ENCODE measurements around the gene JUNB.

Gene JUNB

DNA sequence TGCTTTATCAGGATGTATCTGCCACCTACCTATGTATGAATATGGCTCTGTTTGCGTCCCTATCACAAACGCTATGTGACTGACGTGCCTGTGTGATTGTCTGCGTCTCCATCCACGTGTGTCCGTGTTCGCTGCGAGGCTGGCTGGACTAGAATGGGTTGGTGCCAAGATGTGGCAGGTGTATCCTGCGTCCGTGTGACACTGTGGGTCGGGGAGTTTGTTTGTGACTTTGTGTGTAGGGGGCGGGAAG is 9.2 kb upstream of the JUNB start:
- no peaks in the 10 kb centered on the region for H3K36me3 Mint-ChIP-seq
- H3K27ac Mint-ChIP-seq, result no peak overlapping the region
- no peaks in the 10 kb centered on the region for H3K9me3 Mint-ChIP-seq
- no peak for ATAC-seq (replicated peaks)
- H3K4me3 Mint-ChIP-seq, result peak overlapping the region; percentile 85 to 86
- no peaks in the 10 kb centered on the region for H3K27me3 Mint-ChIP-seq
- no peak for DNase-seq
- peaks cover 32 to 40% of the 10 kb centered on the region in 2 donors for H3K4me1 Mint-ChIP-seq

DNA sequence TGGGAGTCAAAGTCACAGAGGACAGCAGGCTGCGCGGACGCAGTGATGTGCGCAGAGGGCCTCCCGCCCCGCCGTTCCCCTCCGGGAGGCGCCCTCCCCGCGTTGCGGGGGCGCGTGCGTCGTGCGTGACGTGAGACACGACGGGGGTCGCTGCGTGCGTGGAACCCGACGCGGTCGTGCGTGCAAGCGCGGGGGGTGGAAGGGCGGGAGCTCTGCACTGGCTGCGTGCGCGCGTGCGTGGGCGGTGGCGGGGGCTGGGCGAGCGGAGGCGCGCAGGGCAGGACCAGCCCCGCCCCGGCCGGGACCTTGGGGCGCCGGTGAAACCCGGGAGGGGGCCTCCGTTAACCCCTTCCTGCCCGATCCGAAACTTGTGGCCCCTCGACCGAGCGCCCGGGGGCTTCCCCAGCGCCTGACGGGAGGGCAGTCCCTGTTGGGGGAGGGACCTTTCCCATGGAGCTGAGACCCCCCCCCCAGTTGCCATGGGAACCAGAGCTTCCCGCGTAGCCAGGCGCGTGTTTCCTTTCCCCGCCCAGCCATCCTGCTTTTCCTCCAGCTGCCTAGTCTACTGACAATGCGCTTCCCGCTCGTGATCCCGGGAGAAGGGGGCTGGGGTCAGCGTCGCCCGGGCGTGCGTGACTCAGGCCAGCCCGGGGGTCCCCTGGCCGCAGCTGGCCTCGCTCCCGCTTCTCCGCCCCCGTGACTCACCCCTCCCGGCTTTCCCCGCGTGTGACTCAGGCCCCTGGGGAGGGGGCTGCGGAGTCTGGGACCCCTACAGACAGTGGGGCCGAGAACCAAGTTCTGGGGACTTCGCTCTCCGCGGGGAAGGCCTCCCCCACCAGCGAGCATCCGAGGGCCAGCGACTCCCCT is 8.6 kb upstream of the JUNB start:
- DNase-seq, result peak; percentile 87
- Mint-ChIP-seq H3K9me3 (no peaks in the 10 kb centered on the region), H3K4me3 (peak overlapping the region; percentile 85 to 86), H3K27me3 (no peaks in the 10 kb centered on the region), H3K4me1 (peaks cover 29 to 34% of the 10 kb centered on the region in 2 donors), H3K27ac (no peak overlapping the region), H3K36me3 (no peaks in the 10 kb centered on the region)
- peak; percentile 59 to 64 for ATAC-seq (replicated peaks)

DNA sequence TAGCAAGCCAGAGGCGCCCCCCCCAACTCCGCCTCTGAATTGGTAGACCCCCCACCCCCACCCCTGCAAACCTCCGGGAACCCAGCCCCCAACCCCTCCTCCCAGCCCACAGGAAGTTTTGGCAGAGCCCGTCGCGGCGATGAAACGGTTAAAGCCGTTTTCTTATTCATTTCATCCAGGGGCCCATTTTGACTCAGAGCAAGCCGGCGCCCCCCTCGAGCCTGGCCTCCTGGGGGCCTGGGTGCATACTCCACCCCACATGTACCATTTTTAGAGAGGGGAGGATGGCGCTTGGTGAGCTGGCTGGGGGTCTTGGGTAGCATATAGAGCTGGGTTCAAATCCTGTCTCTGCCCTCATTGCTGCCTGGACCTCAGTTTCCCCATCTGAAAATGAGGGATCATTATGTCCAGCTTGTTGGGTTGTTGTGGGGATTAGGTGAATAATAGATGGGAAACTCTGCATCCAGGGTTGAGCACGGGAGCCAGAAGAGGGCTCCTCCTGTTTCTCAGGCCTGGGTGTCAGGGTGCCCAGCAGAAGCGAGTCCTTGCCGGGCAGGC is 7.9 kb upstream of the JUNB start:
- Mint-ChIP-seq H3K9me3 (no peaks in the 10 kb centered on the region), H3K27ac (no peak overlapping the region), H3K36me3 (no peaks in the 10 kb centered on the region), H3K27me3 (no peaks in the 10 kb centered on the region), H3K4me3 (peak overlapping the region; percentile 85 to 86), H3K4me1 (peaks cover 27 to 32% of the 10 kb centered on the region in 2 donors)
- ATAC-seq (replicated peaks) (peak in 1 of 2 donors; percentile 8), DNase-seq (no peak)

GRCh38 chr19:12783849-12784393 is 7.4 kb upstream of the JUNB start:
- peaks cover 28 to 32% of the 10 kb centered on the region in 2 donors for H3K4me1 Mint-ChIP-seq

DNA sequence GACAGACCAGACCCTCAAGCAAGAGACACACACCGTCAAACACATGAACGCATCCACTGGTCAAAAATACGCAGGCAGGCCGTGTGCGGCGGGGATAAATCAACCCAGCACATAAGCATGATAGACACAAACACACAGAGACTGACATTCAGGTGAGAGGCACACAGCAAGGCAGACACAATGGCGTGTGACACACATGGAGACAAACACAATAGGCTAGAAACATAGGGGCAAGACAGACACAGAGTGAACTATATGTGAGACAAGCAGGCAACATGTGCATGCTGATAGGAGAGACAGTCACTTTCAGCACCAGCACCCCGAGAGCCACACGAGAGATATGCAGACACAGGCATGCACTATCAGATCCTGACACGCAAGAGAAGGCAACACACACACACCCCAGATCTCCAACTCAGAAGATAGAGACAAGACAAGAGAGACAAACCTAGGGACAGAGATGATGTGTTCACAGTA is 6.9 kb upstream of the JUNB start:
- no peak for ATAC-seq (replicated peaks)
- H3K27me3 Mint-ChIP-seq, result no peaks in the 10 kb centered on the region
- no peak overlapping the region for H3K27ac Mint-ChIP-seq
- peaks cover 28 to 31% of the 10 kb centered on the region in 2 donors for H3K4me1 Mint-ChIP-seq
- no peaks in the 10 kb centered on the region for H3K9me3 Mint-ChIP-seq
- DNase-seq, result no peak
- no peaks in the 10 kb centered on the region for H3K36me3 Mint-ChIP-seq
- no peak overlapping the region for H3K4me3 Mint-ChIP-seq

More at GRCh38 chr19:12783849-12784393, 7.4 kb upstream of the JUNB start:
- H3K27me3 Mint-ChIP-seq, result no peaks in the 10 kb centered on the region
- H3K4me3 Mint-ChIP-seq, result peak overlapping the region; percentile 43 to 47
- no peak overlapping the region for H3K27ac Mint-ChIP-seq
- H3K36me3 Mint-ChIP-seq, result no peaks in the 10 kb centered on the region
- DNase-seq, result no peak
- no peaks in the 10 kb centered on the region for H3K9me3 Mint-ChIP-seq
- ATAC-seq (replicated peaks), result no peak

DNA sequence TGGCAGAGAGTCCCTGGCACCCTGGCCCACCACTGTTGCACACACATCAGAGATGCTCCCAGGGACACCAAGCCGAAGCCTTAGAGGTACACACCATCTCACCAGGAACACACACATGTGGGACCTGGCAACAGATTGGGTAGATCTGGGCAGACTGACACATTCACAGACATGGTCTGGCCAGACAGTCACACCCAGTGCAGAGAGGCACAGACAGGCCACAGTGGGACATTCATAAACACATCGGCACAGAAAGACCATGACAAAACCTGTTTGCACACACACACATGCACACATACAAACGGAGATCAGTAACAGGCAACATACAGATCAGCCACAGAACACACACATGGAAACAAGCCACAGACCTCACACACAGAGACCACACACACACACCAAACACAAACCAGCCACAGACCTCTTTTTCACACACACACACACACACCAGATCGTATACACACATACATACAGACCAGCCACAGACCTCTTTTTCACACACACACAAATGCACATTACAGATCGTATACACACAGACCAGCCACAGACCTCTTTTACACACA is 6.3 kb upstream of the JUNB start:
- no peak overlapping the region for H3K27ac Mint-ChIP-seq
- H3K27me3 Mint-ChIP-seq, result no peaks in the 10 kb centered on the region
- no peak for ATAC-seq (replicated peaks)
- no peaks in the 10 kb centered on the region for H3K9me3 Mint-ChIP-seq
- H3K36me3 Mint-ChIP-seq, result no peaks in the 10 kb centered on the region
- peaks cover 26 to 27% of the 10 kb centered on the region in 2 donors for H3K4me1 Mint-ChIP-seq
- no peak overlapping the region for H3K4me3 Mint-ChIP-seq
- DNase-seq, result no peak

GRCh38 chr19:12785431-12786031 is 5.8 kb upstream of the JUNB start:
- H3K9me3 Mint-ChIP-seq, result no peaks in the 10 kb centered on the region
- peaks cover 28 to 30% of the 10 kb centered on the region in 2 donors for H3K4me1 Mint-ChIP-seq
- H3K36me3 Mint-ChIP-seq, result no peaks in the 10 kb centered on the region
- no peak for DNase-seq
- H3K27ac Mint-ChIP-seq, result no peak overlapping the region
- H3K27me3 Mint-ChIP-seq, result no peaks in the 10 kb centered on the region
- no peak overlapping the region for H3K4me3 Mint-ChIP-seq
- no peak for ATAC-seq (replicated peaks)

DNA sequence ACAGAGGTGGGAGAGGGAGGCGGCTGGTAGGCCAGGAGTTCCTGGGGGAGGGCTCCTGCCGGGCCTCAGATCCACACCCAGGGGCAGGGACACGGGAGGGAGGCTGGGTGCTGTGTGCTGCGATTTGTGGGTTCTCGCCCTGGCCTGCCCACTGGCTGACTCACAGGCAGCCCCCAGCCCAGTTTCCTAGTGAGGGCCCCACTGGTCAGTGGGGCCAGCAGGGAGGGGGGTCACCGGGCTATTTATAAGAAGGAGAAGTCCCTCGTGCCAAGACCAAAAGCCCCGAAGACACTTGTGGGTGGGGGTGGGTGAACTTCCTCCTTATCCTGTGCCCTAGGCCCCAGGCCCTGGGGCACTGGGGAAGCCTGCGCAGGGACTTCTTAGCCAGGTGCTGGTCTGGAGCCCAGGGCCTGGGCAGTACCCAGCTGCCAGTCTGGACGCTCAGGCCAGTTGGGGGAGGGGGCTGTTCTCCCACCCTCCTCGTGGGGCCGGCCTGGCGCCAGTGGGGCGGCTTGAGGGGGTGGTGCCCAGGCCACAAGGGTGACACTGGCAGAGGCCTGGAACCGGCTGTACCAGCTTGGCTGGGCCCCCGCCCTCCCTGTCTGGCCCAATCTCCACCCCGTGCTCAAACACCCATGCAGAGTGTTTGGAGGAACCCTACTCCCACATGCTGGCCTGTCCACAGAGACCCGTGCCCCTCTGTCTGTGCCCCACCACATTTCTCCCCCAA is 5.0 kb upstream of the JUNB start:
- Mint-ChIP-seq H3K36me3 (peaks cover 2% of the 10 kb centered on the region in 2 donors), H3K9me3 (no peaks in the 10 kb centered on the region), H3K27me3 (no peaks in the 10 kb centered on the region), H3K27ac (no peak overlapping the region), H3K4me3 (peak overlapping the region in 1 of 2 donors; percentile 50), H3K4me1 (peaks cover 36 to 38% of the 10 kb centered on the region in 2 donors)
- ATAC-seq (replicated peaks), result no peak
- no peak for DNase-seq

- Mint-ChIP-seq H3K4me1 (peaks cover 33 to 38% of the 10 kb centered on the region in 2 donors), H3K4me3 (no peak overlapping the region), H3K27ac (peak overlapping the region; percentile 85), H3K36me3 (peaks cover 6 to 7% of the 10 kb centered on the region in 2 donors), H3K27me3 (no peaks in the 10 kb centered on the region), H3K9me3 (no peaks in the 10 kb centered on the region)
- no peak for ATAC-seq (replicated peaks)
- no peak for DNase-seq
Observed at GRCh38 chr19:12786952-12787351, 4.3 kb upstream of the JUNB start.

DNA sequence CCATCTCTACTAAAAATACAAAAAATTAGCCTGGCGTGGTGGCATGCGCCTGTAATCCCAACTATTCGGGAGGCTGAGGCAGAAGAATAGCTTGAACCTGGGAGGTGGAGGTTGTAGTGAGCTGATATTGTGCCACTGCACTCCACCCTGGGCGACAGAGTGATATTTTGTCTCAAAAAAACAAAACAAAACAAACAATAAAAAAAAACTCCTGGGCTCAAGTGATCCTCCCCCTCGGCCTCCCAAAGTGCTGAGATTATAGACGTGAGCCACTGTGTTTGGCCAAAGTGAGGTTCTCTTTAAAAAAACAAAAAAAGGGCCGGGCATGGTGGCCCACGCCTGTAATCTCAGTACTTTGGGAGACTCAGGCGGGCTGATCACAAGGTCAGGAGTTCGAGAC is 3.8 kb upstream of the JUNB start:
- no peaks in the 10 kb centered on the region for H3K27me3 Mint-ChIP-seq
- no peaks in the 10 kb centered on the region for H3K9me3 Mint-ChIP-seq
- no peak overlapping the region for H3K4me3 Mint-ChIP-seq
- DNase-seq (no peak), ATAC-seq (replicated peaks) (no peak)
- peaks cover 30 to 33% of the 10 kb centered on the region in 2 donors for H3K4me1 Mint-ChIP-seq
- H3K36me3 Mint-ChIP-seq, result peaks cover 10 to 12% of the 10 kb centered on the region in 2 donors
- peak overlapping the region; percentile 85 for H3K27ac Mint-ChIP-seq

- ATAC-seq (replicated peaks) (no peak), DNase-seq (no peak)
- peak overlapping the region; percentile 92 to 94 for H3K4me3 Mint-ChIP-seq
- peak overlapping the region; percentile 99 for H3K27ac Mint-ChIP-seq
- H3K9me3 Mint-ChIP-seq, result no peaks in the 10 kb centered on the region
- peaks cover 16% of the 10 kb centered on the region in 2 donors for H3K36me3 Mint-ChIP-seq
- peaks cover 29 to 34% of the 10 kb centered on the region in 2 donors for H3K4me1 Mint-ChIP-seq
- H3K27me3 Mint-ChIP-seq, result no peaks in the 10 kb centered on the region
Observed at GRCh38 chr19:12788042-12788681, 3.1 kb upstream of the JUNB start.

DNA sequence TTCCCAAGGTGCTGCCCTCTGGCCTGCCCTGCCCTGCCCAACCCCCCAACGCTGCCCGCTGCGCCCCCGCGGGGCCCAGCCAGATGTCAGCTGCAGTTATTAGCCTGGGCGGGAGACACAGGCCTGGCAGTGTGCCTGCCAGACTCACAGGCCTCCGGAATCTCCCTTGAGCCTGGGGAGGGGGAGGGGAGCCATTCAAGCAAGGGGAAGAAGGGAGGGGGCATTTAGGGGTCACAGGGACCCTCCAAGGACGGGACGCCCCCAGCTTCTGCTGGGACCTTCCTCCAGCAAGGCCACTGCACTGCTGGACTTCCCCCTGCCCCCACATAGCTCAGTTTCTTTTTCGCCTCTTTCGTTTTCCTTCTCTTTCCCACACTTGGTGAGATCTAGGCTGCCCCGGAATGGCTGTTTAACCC is 2.6 kb upstream of the JUNB start:
- peaks cover 19 to 20% of the 10 kb centered on the region in 2 donors for H3K36me3 Mint-ChIP-seq
- peaks cover 27 to 37% of the 10 kb centered on the region in 2 donors for H3K4me1 Mint-ChIP-seq
- H3K27ac Mint-ChIP-seq, result peak overlapping the region; percentile 99
- DNase-seq (peak; percentile 90), ATAC-seq (replicated peaks) (peak; percentile 8 to 12)
- no peaks in the 10 kb centered on the region for H3K9me3 Mint-ChIP-seq
- H3K27me3 Mint-ChIP-seq, result no peaks in the 10 kb centered on the region
- H3K4me3 Mint-ChIP-seq, result peak overlapping the region; percentile 92 to 94

GRCh38 chr19:12789098-12789903 is 2.0 kb upstream of the JUNB start:
- H3K4me3 Mint-ChIP-seq, result peak overlapping the region; percentile 96 to 100
- H3K36me3 Mint-ChIP-seq, result peaks cover 19 to 20% of the 10 kb centered on the region in 2 donors
- H3K9me3 Mint-ChIP-seq, result no peaks in the 10 kb centered on the region
- no peaks in the 10 kb centered on the region for H3K27me3 Mint-ChIP-seq
- ATAC-seq (replicated peaks) (peak in 1 of 2 donors; percentile 0), DNase-seq (no peak)
- H3K4me1 Mint-ChIP-seq, result peaks cover 29 to 42% of the 10 kb centered on the region in 2 donors
- peak overlapping the region; percentile 99 for H3K27ac Mint-ChIP-seq

Data from stimulated activated naive B cell treated with anti-CD40 and anti-IgM and Interleukin-4, amounts not matched to agents 10 μg/mL and 1 μg/mL and 100 μg/mL, for 72 hours (primary cell).